Measurements from ENCODE around the gene CDK14.

Gene CDK14

DNA sequence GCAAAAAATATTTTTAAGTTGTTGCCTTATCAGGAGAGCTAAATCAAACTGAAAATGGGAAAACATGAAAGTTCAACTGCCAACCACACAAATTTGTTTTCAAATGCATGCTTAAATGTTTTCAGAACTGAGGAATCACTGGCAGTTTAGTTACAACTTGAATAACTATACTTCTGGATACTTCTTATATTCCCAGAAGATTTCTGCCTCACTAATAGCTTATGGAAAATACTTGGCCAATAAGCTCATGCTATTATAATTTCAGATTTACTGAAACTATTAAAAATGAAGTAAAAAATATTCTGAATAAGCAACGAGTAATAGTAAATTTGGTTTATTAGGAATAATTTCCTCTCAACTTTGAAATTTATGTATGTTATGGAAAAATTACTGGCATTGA lies 222.2 kb downstream of the CDK14 start:
- DNase-seq = no peak

DNA sequence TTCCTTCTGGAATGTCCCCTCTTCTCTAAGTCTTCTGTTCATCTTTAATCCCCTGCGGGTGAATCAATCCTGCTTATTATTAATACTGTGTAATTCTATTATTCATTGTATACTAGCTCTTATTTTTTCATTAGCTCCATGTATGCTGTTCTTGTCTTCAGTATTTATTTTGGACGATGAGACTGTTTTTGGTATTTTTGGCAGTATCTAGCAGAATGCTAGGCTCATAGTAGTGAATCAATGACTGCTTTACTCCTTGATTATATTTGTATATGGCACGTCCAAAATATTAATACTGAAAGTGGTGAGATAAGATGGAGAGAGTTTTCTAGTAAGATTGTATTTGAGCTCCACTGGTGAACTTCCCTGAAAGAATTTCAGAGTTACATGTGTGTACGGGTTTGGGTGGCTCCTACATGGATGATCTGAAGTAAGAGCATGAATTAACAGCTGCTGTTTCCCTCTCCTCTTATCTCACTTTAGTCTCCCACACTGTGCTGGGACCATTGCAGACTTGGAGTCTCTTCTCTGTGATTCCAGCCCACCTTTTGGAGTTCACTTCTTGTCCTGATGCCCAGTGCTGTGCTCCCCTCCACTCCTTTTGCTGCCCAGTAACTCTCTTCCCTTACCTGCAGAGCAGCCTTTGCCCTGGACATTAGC lies 226.0 kb downstream of the CDK14 start:
- DNase-seq = no peak

DNA sequence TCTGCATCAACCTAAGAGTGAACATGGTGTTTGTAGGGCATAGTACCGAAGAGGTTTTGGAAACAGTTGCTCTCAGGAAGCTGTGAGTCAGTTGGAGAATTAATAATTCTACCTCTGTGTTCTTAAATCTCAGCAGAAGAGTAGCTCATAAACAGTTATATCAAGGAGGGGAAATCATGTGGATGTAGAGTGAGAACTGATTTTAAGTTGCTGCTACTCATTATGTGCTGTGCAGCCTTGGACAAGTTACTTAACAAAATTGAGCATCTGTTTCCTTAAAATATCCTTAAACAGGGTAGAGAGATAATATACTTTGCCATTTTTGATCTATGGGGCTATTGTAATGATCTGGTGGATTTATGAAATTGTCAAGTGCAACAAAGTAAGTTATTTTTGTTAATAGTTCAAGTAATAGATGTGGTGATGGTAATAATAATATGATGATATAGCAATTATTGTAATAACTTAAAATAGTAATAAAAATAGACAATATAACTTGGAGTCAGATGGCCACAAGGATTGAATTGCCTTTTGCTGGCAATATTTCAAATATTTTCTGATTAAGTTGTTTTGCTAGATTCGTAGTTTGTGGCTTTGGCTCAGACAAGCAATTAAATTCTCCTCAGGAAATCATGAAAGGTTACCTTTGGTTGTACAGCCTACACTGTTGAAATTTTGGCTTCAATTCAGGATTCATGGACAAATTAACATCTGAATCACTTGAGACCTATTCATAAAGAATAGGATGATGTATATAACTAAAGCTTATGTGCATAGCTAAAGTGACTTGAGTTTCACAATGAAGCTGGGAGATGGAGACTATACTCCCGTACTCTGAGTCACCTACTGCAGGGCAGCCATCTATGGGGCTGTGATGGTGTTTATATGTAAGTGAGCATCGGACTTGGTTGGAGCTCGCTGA lies 228.5 kb downstream of the CDK14 start:
- DNase-seq = no peak

DNA sequence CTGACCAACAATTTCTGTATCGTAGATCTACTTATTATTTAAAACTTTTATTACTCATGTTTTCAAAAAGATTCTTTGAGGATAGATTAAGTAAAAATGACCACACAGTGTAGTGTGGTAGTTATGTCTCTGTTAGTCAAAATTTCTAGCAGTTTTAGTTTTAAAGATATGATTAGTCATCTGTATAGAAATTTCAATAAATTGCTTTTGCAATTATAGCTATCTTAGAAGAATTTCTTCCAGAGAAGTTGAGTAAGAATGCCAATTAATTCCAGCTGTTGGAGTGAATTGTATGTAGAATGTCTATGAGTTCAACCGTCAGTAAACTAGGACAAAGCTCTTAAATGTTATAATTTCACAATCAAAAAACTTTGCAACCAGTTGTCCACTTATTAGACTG lies 229.7 kb downstream of the CDK14 start:
- DNase-seq = no peak

DNA sequence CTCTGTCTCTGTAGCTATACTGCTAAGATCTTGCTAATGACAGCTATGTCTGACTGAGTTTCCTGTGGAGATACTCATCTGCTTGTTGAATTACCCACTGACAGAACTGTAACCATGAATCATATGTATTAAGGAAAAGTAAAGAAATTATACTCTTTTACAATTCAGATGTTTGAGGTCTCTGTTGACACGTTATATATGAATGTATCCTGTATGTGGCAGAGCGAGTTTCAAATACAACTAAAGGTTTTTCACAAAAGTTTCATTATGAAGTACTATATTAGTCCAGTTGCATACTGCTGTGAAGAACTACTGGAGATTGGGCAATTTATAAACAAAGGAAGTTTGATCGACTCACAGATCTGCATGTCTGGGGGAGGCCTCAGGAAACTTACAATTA lies 232.5 kb downstream of the CDK14 start:
- DNase-seq = no peak

DNA sequence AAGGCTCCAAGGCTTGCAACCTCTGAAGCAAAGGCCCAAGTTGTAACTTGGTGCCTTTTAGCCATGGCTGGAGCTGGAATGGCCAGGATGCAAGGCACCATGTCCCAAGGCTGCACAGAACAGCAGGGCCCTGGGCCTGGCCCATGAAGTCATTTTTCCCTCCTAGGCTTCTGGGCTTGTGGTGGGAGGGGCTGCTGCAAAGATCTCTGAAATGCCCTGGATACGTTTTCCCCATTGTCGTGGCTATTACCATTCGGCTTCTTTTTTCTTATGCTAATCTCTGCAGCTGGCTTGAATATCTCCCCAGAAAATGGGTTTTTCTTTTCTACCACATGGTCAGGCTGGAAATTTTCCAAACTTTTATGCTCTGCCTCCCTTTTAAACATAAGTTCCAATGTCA lies 234.2 kb downstream of the CDK14 start:
- no peak for DNase-seq

DNA sequence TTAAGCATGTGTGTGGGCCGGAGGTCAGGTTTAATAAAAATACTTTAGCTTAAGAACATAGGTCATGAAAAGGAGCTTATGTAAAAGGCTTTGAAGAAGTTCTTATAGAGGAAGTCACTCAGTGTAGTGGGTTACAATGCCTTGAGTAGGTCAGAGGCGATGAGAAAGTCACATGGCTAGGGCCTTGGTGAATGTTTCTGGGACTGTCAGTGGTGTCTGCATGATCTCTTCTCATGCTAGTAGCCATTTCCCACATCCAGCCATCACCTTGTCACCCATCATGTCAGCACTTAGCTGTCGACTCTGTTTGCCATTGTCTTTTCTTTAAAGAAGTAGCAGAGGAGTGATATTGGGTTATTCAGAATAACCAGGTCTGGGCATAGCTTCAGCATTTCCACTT lies 236.6 kb downstream of the CDK14 start:
- DNase-seq = no peak

DNA sequence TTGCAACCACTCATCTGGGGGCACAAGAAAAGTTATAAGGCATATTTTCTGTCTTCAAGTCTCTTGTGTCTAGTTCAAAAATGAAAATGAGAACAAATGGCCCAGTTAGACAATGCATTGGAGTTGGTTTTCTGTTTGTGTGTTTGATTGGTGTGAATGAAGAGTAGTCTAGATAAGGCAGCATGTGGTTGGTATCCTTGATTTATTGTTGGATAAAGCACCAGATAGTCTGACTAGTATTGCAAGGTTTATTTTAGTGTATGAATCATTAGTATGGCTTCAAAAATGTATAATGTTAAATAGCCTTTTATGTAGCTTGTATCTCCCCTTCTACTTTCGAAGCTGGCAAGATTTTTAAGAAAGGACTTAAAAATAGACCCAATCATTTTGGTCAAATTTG lies 237.3 kb downstream of the CDK14 start:
- DNase-seq = no peak

DNA sequence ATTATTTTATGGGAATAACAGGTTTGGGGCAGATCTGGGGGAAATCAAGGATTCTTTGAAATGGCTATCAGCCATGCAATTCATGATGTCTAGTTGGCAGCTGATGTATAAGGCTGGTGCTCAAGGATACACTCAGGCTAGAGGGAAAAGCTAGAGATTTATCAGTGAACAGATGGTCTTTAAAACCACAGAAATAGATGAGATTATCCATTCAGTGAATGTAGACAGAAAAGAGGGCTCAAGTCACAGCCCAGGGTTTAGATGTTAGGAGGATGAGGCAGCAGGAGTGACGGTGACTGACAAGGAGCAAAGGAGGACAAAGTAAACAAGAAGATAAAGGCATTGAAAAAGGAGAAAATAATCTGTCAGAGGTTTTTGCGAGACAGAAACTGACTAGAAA lies 238.7 kb downstream of the CDK14 start:
- no peak for DNase-seq

DNA sequence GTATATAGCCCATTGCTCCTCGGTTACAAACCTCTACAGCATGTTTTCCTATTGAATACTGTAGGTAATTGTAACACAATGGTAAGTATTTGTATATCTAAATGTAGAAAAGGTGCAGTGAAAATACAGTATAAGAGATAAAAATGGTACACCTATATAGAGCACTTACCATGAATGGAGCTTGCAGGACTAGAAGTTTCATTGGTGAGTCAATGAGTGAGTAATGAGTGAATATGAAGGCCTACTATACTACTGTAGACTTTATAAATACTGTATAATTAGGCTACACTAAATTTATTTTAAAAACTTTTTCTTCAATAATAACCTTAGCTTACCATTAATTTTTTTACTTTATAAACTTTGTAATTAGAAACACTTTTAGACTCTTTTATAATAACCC lies 239.7 kb downstream of the CDK14 start:
- no peak for DNase-seq

DNA sequence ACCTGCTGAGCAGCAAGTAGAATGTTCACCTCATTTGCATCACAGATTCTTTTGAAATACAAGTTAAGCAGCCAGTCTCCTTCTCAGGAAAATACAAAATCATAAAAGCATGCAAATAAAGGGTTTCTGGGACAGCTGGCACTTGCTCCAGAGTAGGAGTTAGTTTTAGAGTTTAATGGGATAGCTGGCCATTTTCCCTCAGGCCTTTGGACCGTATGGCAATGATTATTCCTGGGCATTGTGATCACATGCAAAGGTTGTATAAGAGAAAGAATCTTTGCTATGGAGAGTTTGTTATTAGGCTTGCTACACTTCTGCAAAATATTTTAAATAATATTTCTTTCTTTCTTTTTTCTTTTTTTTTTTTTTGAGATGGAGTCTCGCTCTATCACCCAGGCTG lies 240.8 kb downstream of the CDK14 start:
- no peak for DNase-seq

DNA sequence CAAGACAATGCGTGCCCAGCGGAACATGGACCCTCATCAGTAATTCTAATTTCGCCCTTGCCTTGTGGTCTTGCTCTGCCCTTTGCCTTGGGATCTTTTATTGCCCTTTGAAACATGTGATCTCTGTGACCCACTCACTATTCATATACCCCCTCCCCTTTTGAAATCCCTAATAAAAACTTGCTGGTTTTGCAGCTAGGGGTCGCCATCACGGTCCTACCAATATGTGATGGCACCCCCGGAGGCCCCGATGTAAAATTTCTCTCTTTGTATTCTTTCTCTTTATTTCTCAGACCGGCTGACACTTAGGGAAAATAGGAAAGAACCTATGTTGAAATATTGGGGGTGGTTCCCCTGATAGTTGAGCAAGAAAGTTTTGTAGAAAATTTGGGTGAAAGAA lies 242.7 kb downstream of the CDK14 start:
- DNase-seq = no peak

DNA sequence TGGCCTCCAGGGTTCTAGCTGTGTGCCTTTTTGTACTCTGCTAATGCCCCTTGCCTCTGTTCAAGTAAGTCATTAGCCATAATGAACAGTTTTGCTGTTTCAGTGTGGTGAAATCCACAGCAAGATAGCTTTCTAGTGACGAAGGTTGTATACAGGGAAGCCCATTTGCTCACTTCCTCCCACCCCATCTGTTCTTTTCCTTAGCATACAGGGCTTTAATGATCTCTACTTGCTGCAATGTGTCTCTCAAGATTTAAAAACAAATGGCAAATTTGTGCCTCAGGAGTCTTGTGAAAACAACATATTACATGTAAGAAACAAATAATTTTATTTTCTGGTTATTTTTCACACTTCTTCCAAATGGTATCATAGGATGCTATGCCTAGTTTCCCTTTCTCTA lies 243.2 kb downstream of the CDK14 start:
- no peak for DNase-seq

DNA sequence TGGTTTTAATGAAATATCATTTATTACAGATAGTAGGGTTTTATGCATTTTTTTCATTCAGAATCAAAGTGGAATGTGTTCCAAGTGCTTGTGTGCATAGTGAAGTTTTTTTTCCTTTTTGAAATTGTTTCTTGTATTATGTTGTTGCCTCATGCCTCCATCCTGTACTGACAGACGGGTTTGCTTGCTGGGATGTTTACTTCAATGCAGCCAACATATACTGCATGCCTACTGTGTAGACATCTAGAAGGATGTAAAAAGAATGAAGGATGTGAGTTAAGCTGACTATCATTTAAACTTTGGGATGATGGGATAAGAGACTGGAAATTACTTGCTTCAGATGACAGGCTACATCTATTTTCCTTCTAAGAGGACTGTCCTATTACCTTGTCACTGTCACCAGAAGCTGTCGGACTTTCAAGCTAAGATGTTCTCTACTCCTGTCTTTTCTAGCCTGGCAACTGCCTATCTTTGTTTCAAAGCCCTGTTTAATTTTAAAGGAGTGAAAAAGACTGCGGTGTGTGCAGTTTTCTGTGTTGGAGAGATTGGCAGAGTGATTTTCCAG lies 243.7 kb downstream of the CDK14 start:
- no peak for DNase-seq

DNA sequence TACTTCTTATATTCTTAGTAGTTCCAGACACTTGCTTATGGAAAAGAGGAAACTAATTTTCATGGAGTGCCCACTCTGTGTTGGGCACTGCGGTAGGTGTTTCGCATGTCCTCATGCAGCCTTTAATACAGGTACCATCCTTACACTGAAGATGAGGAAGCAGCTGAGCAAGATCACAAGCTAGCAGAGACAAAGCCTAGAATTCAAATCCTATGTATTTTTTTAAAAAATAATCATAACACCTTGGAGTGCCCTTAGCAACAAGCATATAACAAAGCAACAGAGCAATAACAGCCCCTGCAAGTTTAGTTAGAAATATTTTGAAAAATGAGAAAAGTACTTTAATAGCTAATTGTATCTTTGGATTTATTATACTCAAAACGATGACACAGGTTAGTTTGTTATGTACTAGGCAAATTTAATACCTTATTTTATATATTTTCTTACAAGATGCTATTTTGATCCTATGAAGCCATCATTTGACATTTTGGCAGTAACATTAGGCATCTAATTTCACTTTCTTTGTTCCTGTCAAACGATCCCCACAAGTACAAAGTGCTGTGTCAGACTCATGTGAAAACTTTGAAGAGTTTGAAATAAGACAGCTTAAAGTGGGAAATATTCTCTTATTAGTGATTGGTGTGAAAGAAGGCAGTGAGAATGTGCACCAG lies 245.8 kb downstream of the CDK14 start:
- no peak for DNase-seq

DNA sequence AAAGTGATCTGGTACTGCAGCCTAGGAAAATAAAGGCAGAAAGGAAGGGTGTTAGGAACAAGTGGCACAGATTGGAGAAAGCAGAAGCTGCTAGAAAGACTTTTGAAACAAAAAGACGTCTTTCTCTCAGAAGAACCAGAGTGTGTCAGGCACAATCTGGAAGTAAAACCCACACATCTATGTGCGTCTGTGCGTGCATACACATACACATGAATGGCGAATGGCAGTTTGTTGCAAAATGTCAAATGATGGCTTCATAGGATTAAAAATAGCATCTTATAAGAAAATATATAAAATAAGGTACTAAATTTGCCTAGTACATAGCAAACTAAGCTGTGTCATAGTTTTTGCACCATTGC lies 246.3 kb downstream of the CDK14 start:
- DNase-seq = no peak

DNA sequence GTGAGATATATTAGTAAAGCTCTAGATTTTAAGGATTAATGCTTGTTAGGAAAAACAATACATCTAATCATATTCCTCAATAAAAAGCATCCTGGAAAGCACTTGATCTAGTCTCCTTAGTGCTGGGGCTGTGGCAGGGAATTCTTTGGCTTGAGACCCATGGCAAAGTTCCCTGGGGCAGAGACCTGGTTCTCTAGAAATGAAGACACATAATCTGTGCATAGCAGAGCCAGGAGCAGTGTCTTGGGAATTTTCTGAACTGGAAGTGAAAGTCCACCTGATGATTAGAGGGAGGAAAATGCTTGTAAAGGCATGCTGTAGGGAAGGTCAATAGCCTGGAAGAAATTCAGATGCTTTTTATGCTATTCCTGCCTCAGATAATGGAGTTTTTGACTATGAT lies 247.4 kb downstream of the CDK14 start:
- no peak for DNase-seq

DNA sequence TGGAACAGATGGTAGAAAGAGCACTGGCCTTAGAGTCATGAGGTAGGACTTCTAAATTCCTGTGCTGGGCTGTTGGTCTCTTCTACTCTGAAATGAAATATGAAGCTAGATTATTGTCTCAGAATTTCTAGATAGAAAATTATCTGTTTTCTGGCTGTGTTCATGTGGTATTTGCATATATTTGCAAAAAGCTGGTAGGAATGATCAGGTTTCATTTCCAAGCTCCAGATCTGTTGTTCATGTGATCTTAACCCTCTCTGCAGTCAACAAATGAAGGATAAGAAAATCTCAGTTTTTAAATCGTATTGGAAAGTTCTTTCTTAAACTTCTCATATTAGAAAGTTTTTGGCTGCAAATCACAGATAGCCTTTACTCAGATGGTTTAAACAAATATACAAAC lies 248.3 kb downstream of the CDK14 start:
- DNase-seq = no peak

DNA sequence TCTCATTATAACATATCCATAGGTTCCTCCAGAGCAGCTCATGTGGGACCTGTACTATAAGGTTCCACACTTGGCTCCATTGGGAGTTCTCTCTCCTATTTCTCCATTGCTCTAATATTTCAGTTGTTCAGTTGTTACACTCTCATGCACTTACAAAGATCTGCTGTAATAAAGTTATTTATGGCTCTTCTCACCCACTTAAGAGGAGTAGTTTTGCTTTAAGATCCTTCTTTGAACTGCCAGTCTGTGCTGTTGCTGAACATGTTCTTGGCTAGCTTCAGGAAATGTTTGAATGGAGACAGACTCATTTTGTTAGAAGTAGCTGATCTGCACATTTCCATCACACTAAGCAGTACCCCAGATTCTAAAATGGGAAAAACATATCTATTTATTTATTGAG lies 250.1 kb downstream of the CDK14 start:
- no peak for DNase-seq

DNA sequence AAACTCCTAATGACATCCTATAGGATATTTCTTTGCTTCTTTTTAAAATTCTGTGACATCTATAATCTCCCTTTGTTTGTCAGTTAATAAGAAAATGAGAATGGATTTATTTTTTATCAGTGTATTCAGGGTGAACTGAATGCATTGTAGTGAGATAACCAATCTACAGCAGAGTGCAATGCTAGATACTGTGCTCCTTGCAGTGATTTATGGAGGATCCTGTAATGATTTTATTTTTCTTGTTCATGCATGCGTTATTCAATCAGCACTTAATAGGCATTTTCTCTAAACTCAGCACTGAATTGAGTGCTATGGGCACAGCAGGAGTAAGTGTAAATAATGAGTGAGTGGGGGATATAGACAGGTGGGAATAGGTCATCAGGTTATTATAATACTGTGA lies 253.9 kb downstream of the CDK14 start:
- no peak for DNase-seq

DNA sequence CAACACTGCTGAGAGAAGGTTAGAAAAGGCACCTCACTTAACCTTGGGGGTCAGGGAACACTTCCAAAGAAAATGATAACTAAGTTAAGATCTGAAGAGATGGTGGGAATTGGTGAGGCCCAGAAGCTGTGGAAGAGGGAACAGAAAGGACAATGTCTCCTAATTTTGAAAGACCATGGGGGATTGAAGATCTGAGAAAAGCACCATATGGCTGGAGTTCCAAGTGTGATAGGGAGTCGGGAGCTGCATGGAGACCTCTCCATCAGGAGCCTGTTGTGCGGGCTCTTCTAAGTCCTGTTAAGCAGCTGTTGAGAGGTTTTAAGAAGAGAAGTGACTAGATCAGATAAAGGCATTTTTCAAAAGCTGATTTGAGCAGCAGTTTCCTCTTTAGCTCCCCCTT lies 254.3 kb downstream of the CDK14 start:
- DNase-seq = no peak

DNA sequence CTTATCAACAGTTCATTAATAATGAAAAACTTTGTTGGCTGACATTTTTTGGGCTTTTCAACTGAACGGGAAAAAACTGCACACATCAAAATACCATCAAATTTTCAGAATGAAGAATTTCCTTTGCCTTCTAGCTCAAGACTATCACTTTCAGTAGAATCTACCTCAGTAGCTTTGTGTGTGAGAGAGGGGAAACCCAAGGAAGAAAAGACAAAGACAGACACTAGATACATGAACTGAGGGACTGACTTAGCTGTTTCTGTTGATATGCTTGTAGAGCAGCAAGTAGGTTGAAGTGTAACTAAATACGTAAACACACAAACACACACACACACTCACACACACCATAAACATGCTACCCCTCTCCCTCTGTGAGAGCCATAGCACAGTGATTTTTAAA lies 257.1 kb downstream of the CDK14 start:
- DNase-seq = no peak

DNA sequence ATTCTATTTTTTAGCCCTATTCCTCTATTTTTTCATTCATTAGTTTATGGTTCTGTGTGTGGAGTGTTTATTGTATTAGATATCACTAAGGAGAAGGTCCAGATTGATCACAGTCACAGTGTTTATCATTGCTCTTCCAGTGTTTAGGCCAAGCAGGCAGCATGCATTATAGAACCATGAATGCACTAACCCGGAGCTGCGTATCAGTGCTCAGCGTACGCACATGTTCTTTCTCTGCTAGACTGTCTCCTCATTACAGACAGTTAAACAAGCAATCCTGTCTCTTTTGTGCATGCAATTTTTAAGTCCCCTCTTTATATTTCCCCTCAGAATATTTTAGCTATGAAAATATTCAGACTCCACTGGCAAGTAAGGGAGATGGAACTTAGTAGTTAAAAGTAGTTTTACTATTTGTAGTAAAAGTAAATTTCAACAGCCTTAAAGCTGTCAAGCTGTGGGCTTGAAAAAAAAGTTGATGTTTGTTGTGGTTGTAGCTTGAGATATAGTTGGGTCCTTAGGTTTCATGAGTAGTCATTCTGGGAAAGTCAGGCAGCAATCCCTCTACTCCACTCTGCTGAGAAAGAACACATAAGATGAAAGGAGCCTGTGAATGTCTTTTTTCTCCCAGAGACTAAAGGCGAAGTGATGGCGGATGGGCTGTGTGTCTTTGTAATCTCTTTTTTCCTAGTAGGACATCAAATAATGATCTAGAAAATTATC lies 260.4 kb downstream of the CDK14 start:
- DNase-seq = no peak
